ENCODE data around the gene TMEM54. TPM values are rescaled to one million over a fixed set of nuclear protein-coding genes. Genes with fewer than 3 reads are reported as not detected.
"Not testable (repeated sequence)": the region's sequence is repeated elsewhere in the genome, so short reads cannot be mapped to it uniquely, and the experiment has no call there.

TMEM54 gene
- total RNA-seq, 2 donors from 2014 or later = 11.4 to 11.5 TPM

DNA sequence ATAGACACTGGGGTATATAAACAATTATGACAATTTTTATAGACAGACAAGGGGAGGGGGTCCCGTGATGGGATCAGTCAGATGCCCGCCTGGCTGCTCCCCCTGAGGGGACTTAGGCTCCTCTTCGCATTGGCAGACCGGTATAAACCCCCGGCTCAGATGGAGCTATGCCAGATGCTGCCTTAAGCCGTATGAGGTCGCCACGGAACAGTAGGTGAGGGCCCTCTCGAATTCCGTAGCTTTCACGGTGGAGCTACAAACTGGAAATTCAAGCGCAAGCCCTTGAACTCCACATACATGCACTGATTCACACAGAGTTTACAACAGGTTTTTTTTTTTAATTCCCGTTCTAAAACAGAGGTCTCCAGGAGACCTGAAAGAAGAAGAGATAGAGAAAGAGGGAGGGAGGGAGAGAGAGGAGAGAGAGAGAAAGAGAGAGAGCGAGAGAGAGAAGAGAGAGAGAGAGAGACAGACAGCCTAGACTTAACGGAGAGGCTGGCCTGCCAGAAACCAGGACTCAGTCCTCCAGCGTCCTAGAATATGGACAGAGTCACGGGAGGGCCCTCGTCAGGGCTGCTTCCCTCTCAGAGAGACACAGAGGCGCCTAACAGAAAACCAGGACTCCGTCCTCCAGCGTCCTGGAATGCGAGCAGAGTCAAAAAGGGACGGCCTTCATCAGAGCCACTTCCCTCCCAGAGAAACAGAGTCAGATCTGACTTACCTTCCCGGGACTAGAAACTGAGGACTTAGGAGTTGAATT lies 24.4 kb upstream of the TMEM54 start:
- ATAC-seq = peak; percentile 35 to 69
- intact Hi-C loops (cut with DNase I) = loop anchor here in 1 of 2 donors (10.0 kb wide), 1 partner anchor 129 kb away; no protein-coding TSS in a partner anchor
- DNase-seq = peak; percentile 36

- ATAC-seq (peak; percentile 25 to 38), DNase-seq (peak; percentile 43)
- intact Hi-C loops (cut with DNase I) = loop anchor here in 1 of 2 donors (10.0 kb wide), 1 partner anchor 130 kb away; no protein-coding TSS in a partner anchor
These were observed 23.7 kb upstream of the TMEM54 start for GRCh38 chr1:32924881-32925344.

- ATAC-seq = peak; percentile 87 to 92
- peak; percentile 67 for DNase-seq
- intact Hi-C loops (cut with DNase I) = loop anchor here in 1 of 2 donors (10.0 kb wide), 1 partner anchor 134 kb away; no protein-coding TSS in a partner anchor
These were observed 19.6 kb upstream of the TMEM54 start for GRCh38 chr1:32920833-32921232.

GRCh38 chr1:32919811-32920733 lies 18.9 kb upstream of the TMEM54 start:
- intact Hi-C loops (cut with DNase I) = loop anchor here in 1 of 2 donors (10.0 kb wide), 1 partner anchor 135 kb away; no protein-coding TSS in a partner anchor
- ATAC-seq = no peak
- no peak for DNase-seq

GRCh38 chr1:32918179-32918578 lies 17.0 kb upstream of the TMEM54 start:
- no peak for DNase-seq
- intact Hi-C loops (cut with DNase I) = no loop called here

DNA sequence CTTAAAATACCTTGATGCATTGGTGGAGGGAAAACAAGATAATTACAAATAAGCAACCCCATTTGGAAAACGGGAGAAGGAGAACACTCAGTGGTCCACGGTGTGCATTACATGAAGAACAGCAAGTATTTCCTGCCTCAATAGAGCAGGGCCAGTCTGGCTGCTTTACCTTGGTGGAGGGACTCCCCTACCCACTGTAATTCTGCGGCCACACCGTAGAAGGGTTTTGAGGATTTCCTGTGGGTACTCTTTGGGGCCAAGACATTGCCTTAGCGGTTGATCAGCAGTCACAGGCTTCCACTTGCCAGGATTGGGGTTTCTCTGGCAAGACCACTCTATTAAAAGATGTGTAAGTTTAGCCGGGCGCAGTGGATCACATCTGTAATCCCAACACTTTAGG lies 16.3 kb upstream of the TMEM54 start:
- intact Hi-C loops (cut with DNase I) = no loop called here
- ATAC-seq = no peak
- no peak for DNase-seq

More at GRCh38 chr1:32918179-32918578, 17.0 kb upstream of the TMEM54 start:
- no peak for ATAC-seq

GRCh38 chr1:32915766-32916706 lies 14.8 kb upstream of the TMEM54 start:
- intact Hi-C loops (cut with DNase I) = no loop called here
- no peak for DNase-seq
- no peak for ATAC-seq

GRCh38 chr1:32910319-32910718 lies 9.1 kb upstream of the TMEM54 start:
- DNase-seq = no peak
- no peak for ATAC-seq
- intact Hi-C loops (cut with DNase I) = no loop called here

- ATAC-seq = no peak
- intact Hi-C loops (cut with DNase I) = no loop called here
- no peak for DNase-seq
These were observed 6.2 kb upstream of the TMEM54 start for GRCh38 chr1:32907435-32907834.

GRCh38 chr1:32906654-32907053 lies 5.5 kb upstream of the TMEM54 start:
- DNase-seq (no peak), ATAC-seq (no peak)
- intact Hi-C loops (cut with DNase I) = no loop called here

GRCh38 chr1:32905588-32905987 lies 4.4 kb upstream of the TMEM54 start:
- intact Hi-C loops (cut with DNase I); DNase-seq; ATAC-seq: not testable (repeated sequence)

GRCh38 chr1:32904797-32905196 lies 3.6 kb upstream of the TMEM54 start:
- intact Hi-C loops (cut with DNase I) = no loop called here
- ATAC-seq (no peak), DNase-seq (no peak)

DNA sequence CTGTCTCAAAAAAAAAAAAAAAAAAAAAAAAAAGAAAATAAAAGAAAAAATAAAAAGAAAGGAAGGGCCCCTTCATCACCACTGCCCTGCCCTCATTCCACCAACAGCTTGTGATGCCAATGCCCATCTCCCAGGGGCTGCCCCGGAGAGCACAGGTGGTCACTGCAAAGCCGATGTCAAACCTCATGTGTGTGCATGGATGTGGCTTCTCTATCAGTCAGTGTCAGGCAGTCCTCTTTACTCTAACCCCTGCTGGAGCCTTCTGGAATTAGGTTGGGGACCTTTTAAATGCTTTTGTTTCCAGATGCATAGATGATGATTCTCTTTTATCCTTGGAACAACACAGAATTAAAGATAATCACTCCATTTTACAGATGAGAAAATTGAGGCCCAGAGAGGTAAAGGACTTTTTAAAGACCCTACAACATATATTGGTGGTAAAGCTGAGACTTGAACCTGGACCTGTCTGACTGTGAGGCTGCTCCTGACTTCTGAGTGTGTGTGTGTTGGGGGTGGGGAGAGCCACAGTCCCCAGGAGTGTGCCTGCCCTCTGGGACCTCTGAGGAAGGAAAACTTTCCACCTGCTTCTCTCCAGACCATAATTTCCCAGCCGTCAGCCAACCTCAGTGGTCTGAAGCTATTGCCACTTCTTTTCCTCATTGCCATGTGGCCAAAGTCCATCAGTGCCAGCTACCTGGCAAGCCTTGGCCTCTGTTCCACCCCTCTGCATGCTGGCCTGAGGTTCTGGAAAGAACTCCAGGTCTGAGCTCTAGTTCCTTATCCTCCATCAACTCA lies 3.0 kb upstream of the TMEM54 start:
- ATAC-seq = no peak
- intact Hi-C loops (cut with DNase I) = no loop called here

DNA sequence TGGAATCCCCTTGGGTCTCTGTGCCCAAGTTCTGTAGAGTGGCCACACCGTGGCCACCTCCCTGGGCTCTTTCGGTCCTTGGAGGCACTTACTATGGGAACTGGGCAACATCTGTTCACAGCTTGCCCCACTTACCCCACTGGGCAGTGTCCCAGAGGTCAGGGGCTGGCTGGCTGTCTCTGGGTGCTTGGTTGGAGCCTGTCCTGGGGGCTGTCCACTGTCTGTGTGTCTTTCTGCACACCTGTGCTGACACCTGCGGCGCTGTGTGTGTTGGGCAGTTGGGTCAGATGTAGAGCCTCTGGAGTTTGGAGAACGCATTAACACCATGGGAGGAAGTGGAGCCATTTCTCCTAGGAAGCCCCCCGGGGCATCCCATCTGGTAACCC lies 1.3 kb upstream of the TMEM54 start:
- intact Hi-C loops (cut with DNase I) = no loop called here
- DNase-seq (no peak), ATAC-seq (no peak)

More for the DNA sequence above, 3.0 kb upstream of the TMEM54 start:
- DNase-seq = no peak

DNA sequence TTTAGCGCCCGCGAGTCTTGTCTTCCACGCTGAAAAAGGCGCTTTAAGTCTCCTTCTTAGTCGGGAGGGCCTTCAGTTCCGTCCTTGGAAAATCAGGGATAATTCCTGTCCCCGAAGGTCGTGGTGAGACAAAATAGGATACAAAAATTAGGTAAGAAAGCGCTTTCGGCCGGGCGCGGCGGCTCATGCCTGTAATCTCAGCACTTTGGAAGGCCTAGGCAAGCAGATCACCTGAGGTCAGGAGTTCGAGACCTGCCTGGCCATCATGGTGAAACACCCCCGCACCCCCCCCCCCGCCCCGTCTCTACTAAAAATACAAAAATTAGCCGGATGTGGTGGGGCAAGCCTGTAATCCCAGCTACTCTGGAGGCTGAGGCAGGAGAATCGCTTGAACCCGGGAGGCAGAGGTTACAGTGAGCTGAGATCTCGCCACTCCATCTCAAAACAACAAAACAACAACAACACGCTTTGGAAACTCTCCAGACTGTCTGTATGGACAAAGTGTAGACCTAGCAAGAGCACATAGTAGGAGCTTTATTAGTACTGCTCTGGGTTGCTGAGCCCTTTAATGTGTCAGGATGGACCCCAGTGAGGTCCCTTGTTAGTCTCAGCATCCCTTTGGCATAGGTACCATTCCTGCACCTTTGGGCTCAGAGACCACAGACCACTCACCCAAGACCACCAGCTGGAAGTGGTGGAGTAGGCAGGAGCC lies 790 bp upstream of the TMEM54 start:
- ATAC-seq = no peak
- intact Hi-C loops (cut with DNase I) = no loop called here

GRCh38 chr1:32900371-32900955 lies 726 bp downstream of the TMEM54 start:
- intact Hi-C loops (cut with DNase I) = no loop called here
- ATAC-seq = peak in 1 of 2 donors; percentile 8
- no peak for DNase-seq

More for the DNA sequence above, 790 bp upstream of the TMEM54 start:
- DNase-seq = no peak

All from left cardiac atrium (tissue), 4 donors.